HG02938 (cell line): Measurements from ENCODE around the gene ADGRG3.

Source experiments
- ATAC-seq: cut with Tn5 transposase; IDR thresholded peaks from one replicate; pipeline ENCODE4 v1.9.1; 2021; ENCODE audit warnings: mild to moderate bottlenecking, moderate library complexity; ENCODE audit not compliant: unreplicated experiment

The ADGRG3 gene

GRCh38 chr16:57645691-57646387, 22.3 kb upstream of the ADGRG3 start:
- no peak for ATAC-seq

DNA sequence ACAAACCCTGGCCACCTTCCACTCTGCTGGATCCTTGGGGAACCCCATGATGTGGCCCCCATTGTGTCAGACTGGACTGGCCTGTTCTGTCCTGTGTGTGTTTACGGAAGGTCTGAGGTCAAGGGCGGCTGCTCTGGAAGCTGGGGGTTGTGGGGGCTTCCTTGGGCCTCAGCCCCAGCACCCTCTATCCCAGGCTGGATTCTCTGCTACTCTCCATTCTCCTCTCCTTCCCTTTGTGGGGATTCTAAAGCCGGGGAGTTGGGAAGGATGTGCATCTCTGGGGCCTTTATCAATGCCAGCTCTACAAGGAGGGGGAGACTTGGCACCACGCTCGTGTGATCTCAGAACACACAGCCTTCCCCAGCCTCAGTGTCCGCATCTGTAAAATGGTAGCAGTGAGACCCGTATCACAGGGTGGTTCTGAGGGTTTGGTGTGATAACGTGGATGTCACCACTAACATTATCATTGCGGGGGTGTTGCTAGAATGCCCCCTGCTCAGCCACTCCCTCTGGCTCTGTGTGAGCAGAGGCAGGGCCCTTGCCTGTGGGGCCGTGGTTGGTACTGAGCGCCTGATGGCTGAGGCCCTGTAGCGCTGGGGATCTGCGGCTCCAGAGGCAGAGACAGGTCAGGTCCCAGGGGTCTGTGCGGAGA, 21.6 kb upstream of the ADGRG3 start:
- ATAC-seq = no peak

- ATAC-seq = no peak
These were observed 20.8 kb upstream of the ADGRG3 start for GRCh38 chr16:57647136-57647875.

- ATAC-seq = no peak
These were observed 20.0 kb upstream of the ADGRG3 start for GRCh38 chr16:57648125-57648524.

GRCh38 chr16:57648581-57649442, 19.3 kb upstream of the ADGRG3 start:
- peak; percentile 64 for ATAC-seq

- no peak for ATAC-seq
These were observed 18.7 kb upstream of the ADGRG3 start for GRCh38 chr16:57649443-57649751.

GRCh38 chr16:57649846-57650245, 18.3 kb upstream of the ADGRG3 start:
- ATAC-seq = no peak

DNA sequence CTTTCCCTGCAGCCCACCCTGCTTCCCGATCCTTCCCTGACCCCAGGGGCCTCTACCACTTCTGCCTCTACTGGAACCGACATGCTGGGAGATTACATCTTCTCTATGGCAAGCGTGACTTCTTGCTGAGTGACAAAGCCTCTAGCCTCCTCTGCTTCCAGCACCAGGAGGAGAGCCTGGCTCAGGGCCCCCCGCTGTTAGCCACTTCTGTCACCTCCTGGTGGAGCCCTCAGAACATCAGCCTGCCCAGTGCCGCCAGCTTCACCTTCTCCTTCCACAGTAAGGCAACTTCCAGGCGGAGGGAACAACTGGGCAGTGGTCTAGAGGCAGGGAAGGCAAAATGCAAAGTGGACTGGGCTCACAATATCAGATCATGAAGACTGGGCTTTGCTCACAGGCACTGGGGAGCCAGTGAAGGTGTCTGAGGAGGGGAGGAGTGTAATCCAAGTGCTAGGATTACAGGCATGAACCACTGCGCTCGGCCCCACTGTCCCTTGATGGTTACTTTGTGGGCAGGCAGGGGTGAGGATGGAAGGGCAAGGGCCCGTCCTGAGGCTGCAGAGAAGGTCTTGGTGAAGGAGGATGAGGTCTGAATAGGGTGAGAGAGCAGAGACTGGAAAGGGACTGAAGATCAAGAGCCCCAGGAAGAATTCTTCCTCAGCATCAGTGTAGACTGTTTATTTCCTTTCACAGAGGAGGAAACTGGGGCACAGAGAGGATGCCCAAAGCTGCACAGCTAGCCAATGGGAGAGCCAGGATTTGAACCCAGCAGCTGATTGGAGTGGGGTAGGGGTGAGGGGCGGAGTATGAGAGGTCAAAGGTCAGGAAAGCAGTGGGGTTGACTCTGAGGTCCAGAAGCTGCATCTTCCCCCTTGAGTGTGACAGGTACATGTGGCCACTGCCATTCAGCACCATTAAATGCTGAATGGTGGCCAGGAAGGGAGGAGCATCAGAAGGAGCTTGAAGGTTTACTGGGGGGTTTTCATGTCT, 16.5 kb upstream of the ADGRG3 start:
- ATAC-seq = no peak

DNA sequence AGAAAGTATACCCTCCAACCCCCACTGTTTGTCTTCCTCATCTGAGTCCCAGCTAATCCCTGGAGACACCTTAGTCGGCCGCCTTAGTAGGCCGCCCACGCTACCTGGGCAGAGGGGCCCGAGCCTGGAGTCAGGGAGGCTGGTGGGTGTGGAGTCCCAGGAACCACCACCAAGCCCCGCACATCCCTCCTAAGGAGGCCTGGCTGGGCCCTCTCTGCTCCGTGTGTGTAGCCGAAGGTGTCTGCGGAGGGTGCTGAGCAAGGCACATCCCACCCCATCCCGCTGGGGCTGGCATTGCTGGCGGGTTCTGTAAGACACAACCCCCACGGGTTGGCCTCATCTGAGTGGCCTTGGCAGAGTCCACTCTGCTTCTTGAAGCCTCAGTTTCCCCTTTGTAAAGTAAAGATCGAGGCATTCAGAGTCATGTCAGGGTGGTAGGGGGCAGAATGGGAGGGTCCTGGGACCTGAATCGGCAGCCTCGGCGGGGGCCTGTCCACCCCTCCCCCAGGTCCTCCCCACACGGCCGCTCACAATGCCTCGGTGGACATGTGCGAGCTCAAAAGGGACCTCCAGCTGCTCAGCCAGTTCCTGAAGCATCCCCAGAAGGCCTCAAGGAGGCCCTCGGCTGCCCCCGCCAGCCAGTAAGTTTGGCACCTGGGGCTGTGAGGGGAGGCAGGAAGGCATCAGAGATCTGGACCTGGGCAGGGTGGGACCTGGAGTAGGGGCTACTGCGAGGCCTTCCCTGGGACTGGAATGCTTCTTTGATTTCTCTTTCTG, 15.2 kb upstream of the ADGRG3 start:
- ATAC-seq = no peak

DNA sequence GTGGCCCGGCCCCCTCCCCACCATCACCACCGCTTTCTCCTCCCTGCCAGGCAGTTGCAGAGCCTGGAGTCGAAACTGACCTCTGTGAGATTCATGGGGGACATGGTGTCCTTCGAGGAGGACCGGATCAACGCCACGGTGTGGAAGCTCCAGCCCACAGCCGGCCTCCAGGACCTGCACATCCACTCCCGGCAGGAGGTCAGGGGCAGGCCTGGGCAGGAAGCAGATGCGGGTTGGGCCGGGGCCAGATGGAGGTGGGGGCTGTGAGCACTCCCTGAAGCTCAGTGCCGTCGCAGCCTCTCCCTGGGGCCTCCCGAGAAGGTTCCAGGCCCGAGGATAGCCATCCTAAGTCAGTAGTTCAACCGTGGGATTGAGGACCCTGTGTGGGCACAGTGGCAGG, 14.2 kb upstream of the ADGRG3 start:
- no peak for ATAC-seq

- ATAC-seq = no peak
These were observed 11.7 kb upstream of the ADGRG3 start for GRCh38 chr16:57656342-57656955.

GRCh38 chr16:57657228-57657627, 10.9 kb upstream of the ADGRG3 start:
- no peak for ATAC-seq

- ATAC-seq = no peak
These were observed 9.8 kb upstream of the ADGRG3 start for GRCh38 chr16:57658130-57658877.

- ATAC-seq = no peak
These were observed 9.0 kb upstream of the ADGRG3 start for GRCh38 chr16:57658878-57659674.

DNA sequence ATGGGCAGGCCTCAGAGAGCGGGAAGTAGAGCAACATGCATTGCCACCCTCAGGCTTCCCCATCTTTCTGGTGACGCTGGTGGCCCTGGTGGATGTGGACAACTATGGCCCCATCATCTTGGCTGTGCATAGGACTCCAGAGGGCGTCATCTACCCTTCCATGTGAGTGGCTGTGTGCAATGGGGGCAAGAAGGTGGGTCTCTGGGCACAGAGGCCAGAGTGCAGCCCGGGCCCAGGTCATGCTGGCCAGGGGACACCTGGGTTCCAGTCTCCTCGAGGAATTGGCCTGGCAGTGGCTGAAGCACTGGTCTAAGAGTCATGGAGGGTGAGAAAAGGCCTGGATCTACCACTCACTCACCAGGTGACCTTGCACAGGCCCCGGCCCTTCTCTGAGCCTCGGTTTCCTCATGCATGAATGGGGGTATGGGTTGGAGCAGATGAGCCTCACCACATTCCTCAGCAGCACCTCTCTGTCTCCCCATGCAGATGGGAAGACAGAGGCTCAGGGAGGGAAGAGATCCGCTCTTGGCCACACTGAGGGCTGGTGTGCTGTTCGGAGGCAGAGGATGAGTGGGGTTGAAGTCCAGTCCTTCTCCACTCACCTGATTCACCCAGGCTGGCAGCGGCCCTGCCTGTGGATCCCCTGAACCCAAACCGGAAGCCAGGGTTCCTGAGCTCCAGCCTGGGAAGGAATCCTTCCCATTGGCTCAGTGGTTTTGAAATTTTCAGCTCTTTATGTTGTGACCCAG, 7.2 kb upstream of the ADGRG3 start:
- ATAC-seq = no peak

- no peak for ATAC-seq
These were observed 6.6 kb upstream of the ADGRG3 start for GRCh38 chr16:57661510-57661909.
